Activated CD4-positive, alpha-beta T cell treated with anti-CD3 and anti-CD28 coated beads for 4 hours (primary cell): Measurements from ENCODE around the gene XPR1.

Experiments used
- DNase-seq, 2 donors: peaks; one replicate each; pipeline ENCODE4 v3.0.0-alpha.2; 2020

The XPR1 gene

GRCh38 chr1:180921386-180921785 is 289.6 kb downstream of the XPR1 start:
- DNase-seq = no peak

GRCh38 chr1:180921891-180922630 is 290.2 kb downstream of the XPR1 start:
- no peak for DNase-seq

- DNase-seq = no peak
Observed at GRCh38 chr1:180922631-180923015, 290.8 kb downstream of the XPR1 start.

GRCh38 chr1:180923021-180923841 is 291.4 kb downstream of the XPR1 start:
- DNase-seq = no peak

GRCh38 chr1:180923887-180924286 is 292.1 kb downstream of the XPR1 start:
- DNase-seq = no peak

GRCh38 chr1:180924939-180925338 is 293.1 kb downstream of the XPR1 start:
- no peak for DNase-seq

GRCh38 chr1:180925471-180926051 is 293.7 kb downstream of the XPR1 start:
- no peak for DNase-seq

GRCh38 chr1:180926164-180926981 is 294.6 kb downstream of the XPR1 start:
- DNase-seq = no peak

GRCh38 chr1:180927348-180927747 is 295.5 kb downstream of the XPR1 start:
- no peak for DNase-seq

- no peak for DNase-seq
Observed at GRCh38 chr1:180927841-180928240, 296.0 kb downstream of the XPR1 start.

- DNase-seq = no peak
Observed at GRCh38 chr1:180928331-180929230, 296.8 kb downstream of the XPR1 start.

GRCh38 chr1:180929389-180929788 is 297.6 kb downstream of the XPR1 start:
- DNase-seq = no peak

- DNase-seq = no peak
Observed at GRCh38 chr1:180930687-180931086, 298.9 kb downstream of the XPR1 start.

- no peak for DNase-seq
Observed at GRCh38 chr1:180931529-180931928, 299.7 kb downstream of the XPR1 start.

GRCh38 chr1:180932378-180932777 is 300.6 kb downstream of the XPR1 start:
- DNase-seq = no peak

GRCh38 chr1:180933141-180933540 is 301.3 kb downstream of the XPR1 start:
- DNase-seq = no peak

GRCh38 chr1:180934563-180934962 is 302.7 kb downstream of the XPR1 start:
- no peak for DNase-seq

- DNase-seq = no peak
Observed at GRCh38 chr1:180935326-180936109, 303.7 kb downstream of the XPR1 start.

GRCh38 chr1:180936110-180937011 is 304.5 kb downstream of the XPR1 start:
- DNase-seq = no peak

GRCh38 chr1:180937012-180937372 is 305.2 kb downstream of the XPR1 start:
- DNase-seq = no peak
